Forelimb muscle (tissue), 1 donor: ENCODE measurements around the gene IFT20. TPM values are rescaled to one million over a fixed set of nuclear protein-coding genes. Genes with fewer than 3 reads are reported as not detected.
"Not testable (repeated sequence)": the region's sequence is repeated elsewhere in the genome, so short reads cannot be mapped to it uniquely, and the experiment has no call there.

Source experiments
- DNase-seq: peaks from one replicate; pipeline ENCODE4 v3.0.0-alpha.2; 2013; ENCODE audit warnings: low read depth
- polyA plus RNA-seq: library from polyadenylated mRNA; unstranded; fragments of 120-200 nt; gene quantifications from one replicate; pipeline ENCODE4 v1.2.1, GENCODE V29; 2013; ENCODE audit not compliant: insufficient read length

IFT20 gene
- polyA plus RNA-seq, 1 donor = 30.9 TPM

- no peak for DNase-seq
Observed at GRCh38 chr17:28364665-28365363, 29.5 kb upstream of the IFT20 start, which contains the start of gene SEBOX. Gene SEBOX, minus strand, starts transcription at chr17:28365199. Its CDS starts 48 bp downstream, at chr17:28365151.

GRCh38 chr17:28363776-28364650 lies 28.7 kb upstream of the IFT20 start:
- no peak for DNase-seq

- no peak for DNase-seq
Observed at GRCh38 chr17:28363186-28363585, 27.9 kb upstream of the IFT20 start.

GRCh38 chr17:28357901-28358197 lies 22.6 kb upstream of the IFT20 start:
- no peak for DNase-seq

GRCh38 chr17:28357061-28357900 lies 22.0 kb upstream of the IFT20 start, which contains the start of gene POLDIP2:
Gene POLDIP2, minus strand, starts transcription at chr17:28357527. Its CDS starts 79 bp downstream, at chr17:28357448.
- DNase-seq = peak; percentile 83

- DNase-seq = no peak
Observed at GRCh38 chr17:28350271-28350670, 15.0 kb upstream of the IFT20 start.

GRCh38 chr17:28348979-28349378 lies 13.7 kb upstream of the IFT20 start:
- no peak for DNase-seq

- DNase-seq = no peak
Observed at GRCh38 chr17:28347261-28347891, 12.1 kb upstream of the IFT20 start.

GRCh38 chr17:28346746-28347246 lies 11.5 kb upstream of the IFT20 start:
- no peak for DNase-seq

GRCh38 chr17:28346199-28346580 lies 10.9 kb upstream of the IFT20 start:
- DNase-seq = no peak

- DNase-seq = no peak
Observed at GRCh38 chr17:28345419-28346198, 10.3 kb upstream of the IFT20 start.

- no peak for DNase-seq
Observed at GRCh38 chr17:28344435-28344901, 9.2 kb upstream of the IFT20 start.

- no peak for DNase-seq
Observed at GRCh38 chr17:28344011-28344410, 8.7 kb upstream of the IFT20 start.

- DNase-seq = no peak
Observed at GRCh38 chr17:28343491-28343932, 8.2 kb upstream of the IFT20 start.

- DNase-seq = no peak
Observed at GRCh38 chr17:28342313-28342712, 7.0 kb upstream of the IFT20 start.

- DNase-seq = no peak
Observed at GRCh38 chr17:28341516-28341915, 6.2 kb upstream of the IFT20 start.

- DNase-seq = no peak
Observed at GRCh38 chr17:28340374-28340773, 5.1 kb upstream of the IFT20 start.

- DNase-seq = no peak
Observed at GRCh38 chr17:28339431-28339830, 4.2 kb upstream of the IFT20 start.

- not testable (repeated sequence) for DNase-seq
Observed at GRCh38 chr17:28338769-28339212, 3.5 kb upstream of the IFT20 start.

GRCh38 chr17:28338056-28338768 lies 2.9 kb upstream of the IFT20 start:
- DNase-seq = no peak
